Cardiac fibroblast (primary cell): ENCODE measurements around the gene ZFYVE19.

ENCODE experiments used
- DNase-seq, 2 donors: peaks; one replicate each; pipeline versions ENCODE4 v3.0.0 to v3.0.0-alpha.2; 2010; ENCODE audit warnings: low read depth in 2 of 2
- H3K4me3 ChIP-seq, 2 donors: replicated peaks in 1 of 2; 1 replicate in 1 of 2; 2 replicates in 1 of 2; pipeline ENCODE4 v1.5.1; 2011; ENCODE audit warnings: low read depth in 2 of 2, low read length in 2 of 2, mild to moderate bottlenecking in 2 of 2, moderate library complexity in 1 of 2
- CTCF ChIP-seq: IDR thresholded peaks from one replicate; pipeline ENCODE4 v1.5.1; 2011; ENCODE audit warnings: low read depth, mild to moderate bottlenecking, low read length, inconsistent platforms

ZFYVE19 gene

GRCh38 chr15:40838756-40839155 is 31.9 kb downstream of the ZFYVE19 start:
- no peak overlapping the region for H3K4me3 ChIP-seq
- no peak for TF ChIP-seq CTCF
- no peak for DNase-seq

GRCh38 chr15:40841741-40842140 is 34.9 kb downstream of the ZFYVE19 start:
- no peak for DNase-seq
- TF ChIP-seq CTCF, result no peak
- no peak overlapping the region for H3K4me3 ChIP-seq

- H3K4me3 ChIP-seq, result peak overlapping the region in 1 of 2 donors; percentile 14
- TF ChIP-seq CTCF, result no peak
- no peak for DNase-seq
These were observed 36.5 kb downstream of the ZFYVE19 start for GRCh38 chr15:40843261-40843884.

GRCh38 chr15:40843885-40844695 is 37.2 kb downstream of the ZFYVE19 start, which contains the start of gene SPINT1:
SPINT1 (plus strand) TSS chr15:40844048; CDS start chr15:40844555, 507 bp downstream.
- DNase-seq, result no peak

GRCh38 chr15:40844696-40845030 is 37.8 kb downstream of the ZFYVE19 start:
- TF ChIP-seq CTCF, result no peak
- peak in 1 of 2 donors; percentile 15 for DNase-seq
- peak overlapping the region; percentile 26 to 41 for H3K4me3 ChIP-seq

More at GRCh38 chr15:40843885-40844695, 37.2 kb downstream of the ZFYVE19 start, which contains the start of gene SPINT1:
- TF ChIP-seq CTCF, result no peak
- peak within 1 kb of the TSS; percentile 40 to 41 for H3K4me3 ChIP-seq

- H3K4me3 ChIP-seq, result peak overlapping the region in 1 of 2 donors; percentile 26
- TF ChIP-seq CTCF, result no peak
- no peak for DNase-seq
These were observed 38.1 kb downstream of the ZFYVE19 start for GRCh38 chr15:40845036-40845435.
